Loucy (cell line): ENCODE results near the gene KRT79.

Source experiments
- EZH2phosphoT487 ChIP-seq: fragments of 200-600 bp; IDR thresholded peaks from 2 replicates; pipeline ENCODE4 v1.6.1; 2018; ENCODE audit warnings: antibody characterized with exemption, mild to moderate bottlenecking, moderate library complexity, borderline replicate concordance
- TF ChIP-seq, protein P1 (sequence below): fragments of 200-600 bp; sonication (generic); conservative IDR thresholded peaks from 2 replicates; pipeline ENCODE4 v1.5.1; 2014; ENCODE audit warnings: mild to moderate bottlenecking, antibody characterized with exemption, low read length

DNA sequence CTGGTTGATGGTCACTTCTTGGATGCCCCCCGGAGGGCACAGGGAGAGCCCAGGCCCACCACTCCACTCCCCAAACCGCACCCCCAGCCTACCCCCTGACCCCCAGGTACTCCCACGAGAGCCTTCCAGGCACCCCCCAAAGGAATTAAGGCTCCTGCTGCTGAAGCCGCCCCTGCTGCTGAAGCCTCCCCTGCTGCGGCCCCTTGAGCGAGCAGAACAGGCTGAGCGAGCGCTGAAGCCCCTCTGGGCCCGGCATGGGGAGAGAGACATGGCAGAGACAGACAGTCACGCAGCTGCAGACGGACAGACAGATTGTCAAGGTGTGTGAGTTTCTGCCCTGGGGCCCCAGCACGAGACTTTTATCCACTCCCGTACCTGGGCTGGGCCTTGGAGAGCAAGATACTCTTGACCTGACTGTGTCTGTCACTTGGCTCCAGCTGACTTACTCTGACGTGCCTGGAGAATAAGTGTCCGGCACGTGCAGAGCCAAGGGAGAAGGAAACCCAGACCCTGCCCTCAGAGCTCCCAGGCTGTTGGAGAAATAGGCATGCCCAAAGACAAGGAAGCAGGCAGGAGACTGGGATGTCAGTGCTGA is 14.6 kb upstream of the KRT79 start, which contains the start of gene KRT78:
- TF ChIP-seq, protein P1, sequence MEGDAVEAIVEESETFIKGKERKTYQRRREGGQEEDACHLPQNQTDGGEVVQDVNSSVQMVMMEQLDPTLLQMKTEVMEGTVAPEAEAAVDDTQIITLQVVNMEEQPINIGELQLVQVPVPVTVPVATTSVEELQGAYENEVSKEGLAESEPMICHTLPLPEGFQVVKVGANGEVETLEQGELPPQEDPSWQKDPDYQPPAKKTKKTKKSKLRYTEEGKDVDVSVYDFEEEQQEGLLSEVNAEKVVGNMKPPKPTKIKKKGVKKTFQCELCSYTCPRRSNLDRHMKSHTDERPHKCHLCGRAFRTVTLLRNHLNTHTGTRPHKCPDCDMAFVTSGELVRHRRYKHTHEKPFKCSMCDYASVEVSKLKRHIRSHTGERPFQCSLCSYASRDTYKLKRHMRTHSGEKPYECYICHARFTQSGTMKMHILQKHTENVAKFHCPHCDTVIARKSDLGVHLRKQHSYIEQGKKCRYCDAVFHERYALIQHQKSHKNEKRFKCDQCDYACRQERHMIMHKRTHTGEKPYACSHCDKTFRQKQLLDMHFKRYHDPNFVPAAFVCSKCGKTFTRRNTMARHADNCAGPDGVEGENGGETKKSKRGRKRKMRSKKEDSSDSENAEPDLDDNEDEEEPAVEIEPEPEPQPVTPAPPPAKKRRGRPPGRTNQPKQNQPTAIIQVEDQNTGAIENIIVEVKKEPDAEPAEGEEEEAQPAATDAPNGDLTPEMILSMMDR: no peak
- TF ChIP-seq EZH2phosphoT487: no peak
